WTC11 (cell line): ENCODE measurements around the gene SHPK. TPM values are rescaled to one million over a fixed set of nuclear protein-coding genes. Genes with fewer than 3 reads are reported as not detected.

Source experiments
- ATAC-seq: fragments of 200-7000 bp; cut with Tn5 transposase; 2 replicates; pipeline ENCODE4 v1.10.0; 2021; ENCODE audit warnings: mild to moderate bottlenecking, moderate library complexity
- CTCF ChIA-PET: fragments of 300-600 bp; sonication (Branson Sonifier 250); formaldehyde crosslinking; loops from one replicate; lab custom pipeline; 2021; ENCODE audit warnings: antibody characterized with exemption; lab: Charles Lee
- POLR2A ChIA-PET: fragments of 350-600 bp; sonication (Branson Sonifier 250); formaldehyde crosslinking; loops from one replicate; lab custom pipeline; 2021; ENCODE audit warnings: antibody characterized with exemption; lab: Charles Lee
- DNase-seq: peaks from one replicate; pipeline ENCODE4 v3.0.0; 2021; ENCODE audit warnings: low spot score
- H3K27ac Mint-ChIP-seq: 2 replicates; pipeline ENCODE4 v1.8.0; 2021; ENCODE audit warnings: mixed read lengths
- H3K27me3 Mint-ChIP-seq: 2 replicates; pipeline ENCODE4 v1.8.0; 2021; ENCODE audit warnings: low read depth, mild to moderate bottlenecking, moderate library complexity, mixed read lengths
- H3K36me3 Mint-ChIP-seq: 2 replicates; pipeline ENCODE4 v1.8.0; 2021; ENCODE audit warnings: mixed read lengths
- H3K4me1 Mint-ChIP-seq: 2 replicates; pipeline ENCODE4 v1.8.0; 2022; ENCODE audit warnings: mixed read lengths
- H3K4me3 Mint-ChIP-seq: 2 replicates; pipeline ENCODE4 v1.8.0; 2021; ENCODE audit warnings: mild to moderate bottlenecking, moderate library complexity, mixed read lengths
- H3K9me3 Mint-ChIP-seq: 2 replicates; pipeline ENCODE4 v1.8.0; 2021; ENCODE audit warnings: mixed read lengths
- CREM ChIP-seq: sonication (generic); formaldehyde crosslinking; IDR thresholded peaks from 2 replicates; pipeline ENCODE4 v1.8.1; 2022; ENCODE audit warnings: mild to moderate bottlenecking, missing genetic modification reagents, moderate library complexity
- FOXP1 ChIP-seq: sonication (generic); formaldehyde crosslinking; IDR thresholded peaks from 2 replicates; pipeline ENCODE4 v1.8.0; 2022; ENCODE audit warnings: missing genetic modification reagents, mild to moderate bottlenecking, moderate library complexity, borderline replicate concordance
- KAT7 ChIP-seq: sonication (generic); formaldehyde crosslinking; IDR thresholded peaks from 2 replicates; pipeline ENCODE4 v1.8.1; 2023; ENCODE audit warnings: missing genetic modification reagents, mild to moderate bottlenecking, borderline replicate concordance
- NR1H2 ChIP-seq: sonication (generic); formaldehyde crosslinking; IDR thresholded peaks from 2 replicates; pipeline ENCODE4 v1.9.0; 2021; ENCODE audit warnings: mild to moderate bottlenecking, moderate library complexity, missing genetic modification reagents
- OVOL2 ChIP-seq: fragments of 250-450 bp; sonication (Bioruptor Pico); IDR thresholded peaks from 2 replicates; pipeline ENCODE4 v1.9.0; 2021; ENCODE audit warnings: mild to moderate bottlenecking, borderline replicate concordance
- SMAD3 ChIP-seq: sonication (generic); formaldehyde crosslinking; IDR thresholded peaks from 2 replicates; pipeline ENCODE4 v1.8.0; 2022; ENCODE audit warnings: missing genetic modification reagents, mild to moderate bottlenecking, borderline replicate concordance
- SP1 ChIP-seq: sonication (generic); formaldehyde crosslinking; conservative IDR thresholded peaks from 2 replicates; pipeline ENCODE4 v1.8.1; 2022; ENCODE audit warnings: missing genetic modification reagents
- TP53 ChIP-seq: sonication (generic); formaldehyde crosslinking; IDR thresholded peaks from 2 replicates; pipeline ENCODE4 v1.8.1; 2023; ENCODE audit warnings: mild to moderate bottlenecking, missing genetic modification reagents
- ZBTB21 ChIP-seq: sonication (generic); formaldehyde crosslinking; IDR thresholded peaks from 2 replicates; pipeline ENCODE4 v1.8.1; 2023; ENCODE audit warnings: mild to moderate bottlenecking, missing genetic modification reagents, borderline replicate concordance
- ZNF138 ChIP-seq: sonication (generic); formaldehyde crosslinking; conservative IDR thresholded peaks from 2 replicates; pipeline ENCODE4 v1.8.1; 2022; ENCODE audit warnings: mild to moderate bottlenecking, moderate library complexity, missing genetic modification reagents
- ZNF219 ChIP-seq: sonication (generic); formaldehyde crosslinking; IDR thresholded peaks from 2 replicates; pipeline ENCODE4 v1.8.0; 2023; ENCODE audit warnings: missing genetic modification reagents, mild to moderate bottlenecking, borderline replicate concordance
- ZNF317 ChIP-seq: sonication (generic); formaldehyde crosslinking; IDR thresholded peaks from 2 replicates; pipeline ENCODE4 v1.8.1; 2023; ENCODE audit warnings: low read depth, mild to moderate bottlenecking, moderate library complexity, missing genetic modification reagents, borderline replicate concordance
- ZNF396 ChIP-seq: fragments of 250-450 bp; sonication (Bioruptor Pico); IDR thresholded peaks from 2 replicates; pipeline ENCODE4 v1.8.0; 2021; ENCODE audit warnings: mild to moderate bottlenecking, moderate library complexity, borderline replicate concordance
- ZNF416 ChIP-seq: fragments of 250-450 bp; sonication (Bioruptor Pico); IDR thresholded peaks from 2 replicates; pipeline ENCODE4 v1.9.0; 2021; ENCODE audit warnings: mild to moderate bottlenecking, inconsistent platforms
- ZNF671 ChIP-seq: fragments of 250-450 bp; sonication (Bioruptor Pico); IDR thresholded peaks from 2 replicates; pipeline ENCODE4 v1.8.0; 2021; ENCODE audit warnings: mild to moderate bottlenecking
- total RNA-seq: library from RNA; stranded (reverse); gene quantifications from 3 replicates; pipeline ENCODE4 v1.2.3, GENCODE V29; 2021
- TF ChIP-seq, protein P1 (sequence below): sonication (generic); formaldehyde crosslinking; IDR thresholded peaks from 2 replicates; pipeline ENCODE4 v1.8.1; 2022; ENCODE audit warnings: low read depth, missing genetic modification reagents, borderline replicate concordance
- TF ChIP-seq, protein P2 (sequence below): fragments of 250-450 bp; sonication (Bioruptor Pico); IDR thresholded peaks from 2 replicates; pipeline ENCODE4 v1.9.0; 2021; ENCODE audit warnings: mild to moderate bottlenecking, borderline replicate concordance
- TF ChIP-seq, protein P3 (sequence below): sonication (generic); formaldehyde crosslinking; IDR thresholded peaks from 2 replicates; pipeline ENCODE4 v1.8.0; 2022; ENCODE audit warnings: mild to moderate bottlenecking, missing genetic modification reagents
- TF ChIP-seq, protein P4 (sequence below): fragments of 250-450 bp; sonication (Bioruptor Pico); IDR thresholded peaks from 2 replicates; pipeline ENCODE4 v1.9.0; 2021; ENCODE audit warnings: moderate library complexity, mild to moderate bottlenecking, inconsistent platforms, borderline replicate concordance
- TF ChIP-seq, protein P5 (sequence below): sonication (generic); formaldehyde crosslinking; IDR thresholded peaks from 2 replicates; pipeline ENCODE4 v1.8.0; 2022; ENCODE audit warnings: mild to moderate bottlenecking, missing genetic modification reagents
- TF ChIP-seq, protein P6 (sequence below): sonication (generic); formaldehyde crosslinking; IDR thresholded peaks from 2 replicates; pipeline ENCODE4 v1.8.1; 2023; ENCODE audit warnings: mild to moderate bottlenecking, missing genetic modification reagents, borderline replicate concordance
- TF ChIP-seq, protein P7 (sequence below): sonication (generic); formaldehyde crosslinking; IDR thresholded peaks from 2 replicates; pipeline ENCODE4 v1.8.1; 2022; ENCODE audit warnings: mild to moderate bottlenecking, moderate library complexity, missing genetic modification reagents

SHPK gene
- total RNA-seq, 1 experiment from 2014 or later, result 29.2 TPM

DNA sequence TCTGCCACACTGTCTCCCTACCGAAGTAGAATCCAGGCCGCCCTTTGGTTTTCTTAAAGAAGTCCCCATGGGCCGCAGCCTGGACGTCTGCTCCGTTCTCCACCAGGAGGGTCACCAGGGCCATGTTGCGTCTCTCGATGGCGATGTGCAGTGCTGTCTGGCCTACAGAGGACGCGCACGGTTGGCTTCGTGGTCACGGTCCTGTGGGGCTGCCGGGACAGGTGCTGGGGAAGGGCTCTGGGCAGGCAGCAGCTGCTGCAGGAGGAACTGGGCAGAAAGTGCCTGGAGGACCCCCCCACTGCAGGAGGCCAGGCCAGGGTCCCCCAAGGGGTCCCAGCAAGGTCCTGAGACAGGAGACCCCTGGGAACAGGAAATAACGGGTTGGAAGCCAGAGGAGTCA lies 45.8 kb downstream of the SHPK start (continued):
- TF ChIP-seq ZNF138 (CRISPR knock-in tag) (no peak), NR1H2 (CRISPR knock-in tag) (no peak), FOXP1 (CRISPR knock-in tag) (no peak), SMAD3 (no peak)
- TF ChIP-seq, protein P1, sequence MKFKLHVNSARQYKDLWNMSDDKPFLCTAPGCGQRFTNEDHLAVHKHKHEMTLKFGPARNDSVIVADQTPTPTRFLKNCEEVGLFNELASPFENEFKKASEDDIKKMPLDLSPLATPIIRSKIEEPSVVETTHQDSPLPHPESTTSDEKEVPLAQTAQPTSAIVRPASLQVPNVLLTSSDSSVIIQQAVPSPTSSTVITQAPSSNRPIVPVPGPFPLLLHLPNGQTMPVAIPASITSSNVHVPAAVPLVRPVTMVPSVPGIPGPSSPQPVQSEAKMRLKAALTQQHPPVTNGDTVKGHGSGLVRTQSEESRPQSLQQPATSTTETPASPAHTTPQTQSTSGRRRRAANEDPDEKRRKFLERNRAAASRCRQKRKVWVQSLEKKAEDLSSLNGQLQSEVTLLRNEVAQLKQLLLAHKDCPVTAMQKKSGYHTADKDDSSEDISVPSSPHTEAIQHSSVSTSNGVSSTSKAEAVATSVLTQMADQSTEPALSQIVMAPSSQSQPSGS (CRISPR knock-in tag), result no peak
- TF ChIP-seq, protein P2, sequence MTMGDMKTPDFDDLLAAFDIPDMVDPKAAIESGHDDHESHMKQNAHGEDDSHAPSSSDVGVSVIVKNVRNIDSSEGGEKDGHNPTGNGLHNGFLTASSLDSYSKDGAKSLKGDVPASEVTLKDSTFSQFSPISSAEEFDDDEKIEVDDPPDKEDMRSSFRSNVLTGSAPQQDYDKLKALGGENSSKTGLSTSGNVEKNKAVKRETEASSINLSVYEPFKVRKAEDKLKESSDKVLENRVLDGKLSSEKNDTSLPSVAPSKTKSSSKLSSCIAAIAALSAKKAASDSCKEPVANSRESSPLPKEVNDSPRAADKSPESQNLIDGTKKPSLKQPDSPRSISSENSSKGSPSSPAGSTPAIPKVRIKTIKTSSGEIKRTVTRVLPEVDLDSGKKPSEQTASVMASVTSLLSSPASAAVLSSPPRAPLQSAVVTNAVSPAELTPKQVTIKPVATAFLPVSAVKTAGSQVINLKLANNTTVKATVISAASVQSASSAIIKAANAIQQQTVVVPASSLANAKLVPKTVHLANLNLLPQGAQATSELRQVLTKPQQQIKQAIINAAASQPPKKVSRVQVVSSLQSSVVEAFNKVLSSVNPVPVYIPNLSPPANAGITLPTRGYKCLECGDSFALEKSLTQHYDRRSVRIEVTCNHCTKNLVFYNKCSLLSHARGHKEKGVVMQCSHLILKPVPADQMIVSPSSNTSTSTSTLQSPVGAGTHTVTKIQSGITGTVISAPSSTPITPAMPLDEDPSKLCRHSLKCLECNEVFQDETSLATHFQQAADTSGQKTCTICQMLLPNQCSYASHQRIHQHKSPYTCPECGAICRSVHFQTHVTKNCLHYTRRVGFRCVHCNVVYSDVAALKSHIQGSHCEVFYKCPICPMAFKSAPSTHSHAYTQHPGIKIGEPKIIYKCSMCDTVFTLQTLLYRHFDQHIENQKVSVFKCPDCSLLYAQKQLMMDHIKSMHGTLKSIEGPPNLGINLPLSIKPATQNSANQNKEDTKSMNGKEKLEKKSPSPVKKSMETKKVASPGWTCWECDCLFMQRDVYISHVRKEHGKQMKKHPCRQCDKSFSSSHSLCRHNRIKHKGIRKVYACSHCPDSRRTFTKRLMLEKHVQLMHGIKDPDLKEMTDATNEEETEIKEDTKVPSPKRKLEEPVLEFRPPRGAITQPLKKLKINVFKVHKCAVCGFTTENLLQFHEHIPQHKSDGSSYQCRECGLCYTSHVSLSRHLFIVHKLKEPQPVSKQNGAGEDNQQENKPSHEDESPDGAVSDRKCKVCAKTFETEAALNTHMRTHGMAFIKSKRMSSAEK (CRISPR knock-in tag), result no peak

- H3K4me1 Mint-ChIP-seq, result no peaks in the 10 kb centered on the region
- ATAC-seq, result no peak
- H3K27ac Mint-ChIP-seq, result no peak overlapping the region
- no peak for DNase-seq
- H3K27me3 Mint-ChIP-seq, result no peaks in the 10 kb centered on the region
- H3K9me3 Mint-ChIP-seq, result no peaks in the 10 kb centered on the region
- H3K4me3 Mint-ChIP-seq, result no peak overlapping the region
- ChIA-PET POLR2A (interaction anchor here (0.6 kb wide), 1 partner anchor 170 kb away, joined by 4 read pairs; no protein-coding TSS in a partner anchor), CTCF (interaction anchor here (1.5 kb wide), 1 partner anchor 93 kb away, joined by 7 read pairs; no protein-coding TSS in a partner anchor)
- peaks cover 10% of the 10 kb centered on the region for H3K36me3 Mint-ChIP-seq
- TF ChIP-seq ZNF416, result no peak
- no peak for TF ChIP-seq KAT7
- TF ChIP-seq ZNF671 (CRISPR knock-in tag), result no peak
- TF ChIP-seq, protein P3, sequence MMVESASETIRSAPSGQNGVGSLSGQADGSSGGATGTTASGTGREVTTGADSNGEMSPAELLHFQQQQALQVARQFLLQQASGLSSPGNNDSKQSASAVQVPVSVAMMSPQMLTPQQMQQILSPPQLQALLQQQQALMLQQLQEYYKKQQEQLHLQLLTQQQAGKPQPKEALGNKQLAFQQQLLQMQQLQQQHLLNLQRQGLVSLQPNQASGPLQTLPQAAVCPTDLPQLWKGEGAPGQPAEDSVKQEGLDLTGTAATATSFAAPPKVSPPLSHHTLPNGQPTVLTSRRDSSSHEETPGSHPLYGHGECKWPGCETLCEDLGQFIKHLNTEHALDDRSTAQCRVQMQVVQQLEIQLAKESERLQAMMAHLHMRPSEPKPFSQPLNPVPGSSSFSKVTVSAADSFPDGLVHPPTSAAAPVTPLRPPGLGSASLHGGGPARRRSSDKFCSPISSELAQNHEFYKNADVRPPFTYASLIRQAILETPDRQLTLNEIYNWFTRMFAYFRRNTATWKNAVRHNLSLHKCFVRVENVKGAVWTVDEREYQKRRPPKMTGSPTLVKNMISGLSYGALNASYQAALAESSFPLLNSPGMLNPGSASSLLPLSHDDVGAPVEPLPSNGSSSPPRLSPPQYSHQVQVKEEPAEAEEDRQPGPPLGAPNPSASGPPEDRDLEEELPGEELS, result no peak
- TF ChIP-seq, protein P4, sequence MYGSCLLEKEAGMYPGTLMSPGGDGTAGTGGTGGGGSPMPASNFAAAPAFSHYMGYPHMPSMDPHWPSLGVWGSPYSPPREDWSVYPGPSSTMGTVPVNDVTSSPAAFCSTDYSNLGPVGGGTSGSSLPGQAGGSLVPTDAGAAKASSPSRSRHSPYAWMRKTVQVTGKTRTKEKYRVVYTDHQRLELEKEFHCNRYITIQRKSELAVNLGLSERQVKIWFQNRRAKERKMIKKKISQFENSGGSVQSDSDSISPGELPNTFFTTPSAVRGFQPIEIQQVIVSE, result no peak
- TF ChIP-seq ZBTB21 (CRISPR knock-in tag), result no peak
- no peak for TF ChIP-seq CREM (CRISPR knock-in tag)
- no peak for TF ChIP-seq TP53 (CRISPR knock-in tag)
- TF ChIP-seq, protein P5, sequence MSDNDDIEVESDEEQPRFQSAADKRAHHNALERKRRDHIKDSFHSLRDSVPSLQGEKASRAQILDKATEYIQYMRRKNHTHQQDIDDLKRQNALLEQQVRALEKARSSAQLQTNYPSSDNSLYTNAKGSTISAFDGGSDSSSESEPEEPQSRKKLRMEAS (CRISPR knock-in tag), result no peak
- TF ChIP-seq ZNF219 (CRISPR knock-in tag), result no peak
- TF ChIP-seq OVOL2 (CRISPR knock-in tag), result no peak
- TF ChIP-seq ZNF317 (CRISPR knock-in tag), result no peak
- TF ChIP-seq, protein P6, sequence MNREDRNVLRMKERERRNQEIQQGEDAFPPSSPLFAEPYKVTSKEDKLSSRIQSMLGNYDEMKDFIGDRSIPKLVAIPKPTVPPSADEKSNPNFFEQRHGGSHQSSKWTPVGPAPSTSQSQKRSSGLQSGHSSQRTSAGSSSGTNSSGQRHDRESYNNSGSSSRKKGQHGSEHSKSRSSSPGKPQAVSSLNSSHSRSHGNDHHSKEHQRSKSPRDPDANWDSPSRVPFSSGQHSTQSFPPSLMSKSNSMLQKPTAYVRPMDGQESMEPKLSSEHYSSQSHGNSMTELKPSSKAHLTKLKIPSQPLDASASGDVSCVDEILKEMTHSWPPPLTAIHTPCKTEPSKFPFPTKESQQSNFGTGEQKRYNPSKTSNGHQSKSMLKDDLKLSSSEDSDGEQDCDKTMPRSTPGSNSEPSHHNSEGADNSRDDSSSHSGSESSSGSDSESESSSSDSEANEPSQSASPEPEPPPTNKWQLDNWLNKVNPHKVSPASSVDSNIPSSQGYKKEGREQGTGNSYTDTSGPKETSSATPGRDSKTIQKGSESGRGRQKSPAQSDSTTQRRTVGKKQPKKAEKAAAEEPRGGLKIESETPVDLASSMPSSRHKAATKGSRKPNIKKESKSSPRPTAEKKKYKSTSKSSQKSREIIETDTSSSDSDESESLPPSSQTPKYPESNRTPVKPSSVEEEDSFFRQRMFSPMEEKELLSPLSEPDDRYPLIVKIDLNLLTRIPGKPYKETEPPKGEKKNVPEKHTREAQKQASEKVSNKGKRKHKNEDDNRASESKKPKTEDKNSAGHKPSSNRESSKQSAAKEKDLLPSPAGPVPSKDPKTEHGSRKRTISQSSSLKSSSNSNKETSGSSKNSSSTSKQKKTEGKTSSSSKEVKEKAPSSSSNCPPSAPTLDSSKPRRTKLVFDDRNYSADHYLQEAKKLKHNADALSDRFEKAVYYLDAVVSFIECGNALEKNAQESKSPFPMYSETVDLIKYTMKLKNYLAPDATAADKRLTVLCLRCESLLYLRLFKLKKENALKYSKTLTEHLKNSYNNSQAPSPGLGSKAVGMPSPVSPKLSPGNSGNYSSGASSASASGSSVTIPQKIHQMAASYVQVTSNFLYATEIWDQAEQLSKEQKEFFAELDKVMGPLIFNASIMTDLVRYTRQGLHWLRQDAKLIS, result no peak
- TF ChIP-seq, protein P7, sequence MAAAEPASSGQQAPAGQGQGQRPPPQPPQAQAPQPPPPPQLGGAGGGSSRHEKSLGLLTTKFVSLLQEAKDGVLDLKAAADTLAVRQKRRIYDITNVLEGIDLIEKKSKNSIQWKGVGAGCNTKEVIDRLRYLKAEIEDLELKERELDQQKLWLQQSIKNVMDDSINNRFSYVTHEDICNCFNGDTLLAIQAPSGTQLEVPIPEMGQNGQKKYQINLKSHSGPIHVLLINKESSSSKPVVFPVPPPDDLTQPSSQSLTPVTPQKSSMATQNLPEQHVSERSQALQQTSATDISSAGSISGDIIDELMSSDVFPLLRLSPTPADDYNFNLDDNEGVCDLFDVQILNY (CRISPR knock-in tag), result no peak
- no peak for TF ChIP-seq ZNF396 (CRISPR knock-in tag)
- no peak for TF ChIP-seq FOXP1 (CRISPR knock-in tag)
- TF ChIP-seq SP1 (CRISPR knock-in tag), result no peak
Observed at GRCh38 chr17:3589784-3590183, 46.3 kb downstream of the SHPK start.
